Uterus (tissue), 4 donors: ENCODE measurements around the gene TMEM106B. TPM values are rescaled to one million over a fixed set of nuclear protein-coding genes. Genes with fewer than 3 reads are reported as not detected.
A peak's percentile ranks its signal among the peaks of the same experiment; 100 is the strongest.

Experiments
- DNase-seq, 2 donors: peaks; one replicate each; pipeline ENCODE4 v3.0.0-alpha.2; 2019 to 2020
- H3K27ac ChIP-seq, 2 donors: fragments of 200-600 bp; sonication (generic); 1 replicate in 1 of 2; 2 replicates in 1 of 2; pipeline ENCODE4 v1.5.1; 2016 to 2018
- H3K27me3 ChIP-seq, 2 donors: fragments of 200-600 bp; sonication (generic); one replicate each; pipeline ENCODE4 v1.5.1; 2018 to 2019; ENCODE audit warnings: control low read depth in 1 of 2
- H3K36me3 ChIP-seq, 2 donors: fragments of 200-600 bp; sonication (generic); one replicate each; pipeline ENCODE4 v1.5.1; 2019; ENCODE audit warnings: control low read depth in 1 of 2
- H3K4me1 ChIP-seq, 2 donors: fragments of 200-600 bp; sonication (generic); one replicate each; pipeline ENCODE4 v1.5.1; 2018 to 2019; ENCODE audit warnings: control low read depth in 1 of 2
- H3K4me3 ChIP-seq, 2 donors: fragments of 200-600 bp; sonication (generic); 1 replicate in 1 of 2; 2 replicates in 1 of 2; pipeline ENCODE4 v1.5.1; 2018 to 2019; ENCODE audit warnings: mild to moderate bottlenecking in 1 of 2
- H3K9me3 ChIP-seq, 2 donors: fragments of 200-600 bp; sonication (generic); one replicate each; pipeline ENCODE4 v1.5.1; 2019; ENCODE audit warnings: control low read depth in 1 of 2
- POLR2A ChIP-seq, 2 donors: fragments of 450-650 bp; IDR thresholded peaks; one replicate each; pipeline ENCODE4 v1.6.1; 2016; ENCODE audit warnings: antibody characterized with exemption in 2 of 2, mild to moderate bottlenecking in 1 of 2, moderate library complexity in 1 of 2
- intact Hi-C: fragments of 100-400 bp; cut with DNase I; formaldehyde crosslinking; loops from one replicate; pipeline ENCODE4 v1.15.1; 2023; ENCODE audit warnings: low total_unique reads
- total RNA-seq, 4 donors: library from RNA; depleted of rRNA in 3 of 4; stranded (reverse); fragments of >200 nt in 3 of 4; gene quantifications; one replicate each; pipeline versions ENCODE4 v1.1.0 to v1.2.4, GENCODE V29; 2014 to 2023
- TF ChIP-seq, protein P1 (sequence below), 4 experiments: fragments of 200-600 bp in 2 of 4; fragments of 450-650 bp in 2 of 4; sonication (generic) in 2 of 4; IDR thresholded peaks; one replicate each; pipeline ENCODE4 v1.5.1; 2016 to 2019; ENCODE audit warnings: antibody characterized with exemption in 4 of 4, mild to moderate bottlenecking in 2 of 4, moderate library complexity in 1 of 4
- donor health status: DM: yes; HTN: yes; CAD: no.

The TMEM106B gene
- total RNA-seq, 4 donors from 2014 or later = 65.4 to 215 (median 76.0) TPM

DNA sequence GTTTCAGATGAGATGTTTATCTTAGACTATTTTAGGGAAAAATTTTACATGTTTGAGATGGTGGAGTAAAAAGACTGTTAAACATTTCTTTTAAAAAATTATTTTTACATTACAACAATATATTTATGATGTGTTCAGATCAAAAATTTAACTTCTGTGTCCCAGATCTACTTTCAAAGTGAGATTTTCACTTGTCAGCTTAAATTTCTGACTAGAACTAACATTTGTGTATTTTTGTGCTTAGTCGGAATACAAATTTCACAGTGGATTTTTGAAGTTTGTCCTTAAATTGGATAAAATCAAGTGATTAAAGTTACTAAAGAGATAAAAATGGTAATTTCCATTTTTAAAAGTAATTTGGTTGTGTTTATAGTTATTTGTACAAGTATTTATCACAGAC lies 24.9 kb downstream of the TMEM106B start:
- H3K36me3 ChIP-seq = no peaks in the 10 kb centered on the region
- no peak for DNase-seq

DNA sequence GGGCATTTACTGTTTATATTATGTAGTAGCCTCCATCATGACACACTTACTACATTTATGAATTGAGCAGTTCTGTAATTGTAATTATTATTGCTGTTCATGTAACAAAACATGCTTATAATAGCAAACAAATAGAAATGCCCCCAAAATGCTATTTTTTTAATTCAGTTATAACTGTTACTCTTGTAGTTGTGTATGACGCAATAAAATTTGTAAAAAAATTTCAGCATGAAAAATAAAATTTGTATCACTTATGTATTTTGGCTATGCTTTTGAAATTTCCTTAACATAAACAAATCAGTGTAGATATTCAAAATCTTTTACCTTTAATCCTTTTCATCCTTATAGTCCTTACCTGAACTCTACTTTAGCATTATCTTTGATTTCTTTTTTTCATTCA lies 25.9 kb downstream of the TMEM106B start:
- no peak overlapping the region for H3K4me3 ChIP-seq
- no peaks in the 10 kb centered on the region for H3K36me3 ChIP-seq
- no peaks in the 10 kb centered on the region for H3K27me3 ChIP-seq
- no peak overlapping the region for H3K27ac ChIP-seq
- H3K4me1 ChIP-seq = no peaks in the 10 kb centered on the region
- intact Hi-C loops = no loop called here
- H3K9me3 ChIP-seq = no peaks in the 10 kb centered on the region
- DNase-seq = no peak
- TF ChIP-seq, protein P1, sequence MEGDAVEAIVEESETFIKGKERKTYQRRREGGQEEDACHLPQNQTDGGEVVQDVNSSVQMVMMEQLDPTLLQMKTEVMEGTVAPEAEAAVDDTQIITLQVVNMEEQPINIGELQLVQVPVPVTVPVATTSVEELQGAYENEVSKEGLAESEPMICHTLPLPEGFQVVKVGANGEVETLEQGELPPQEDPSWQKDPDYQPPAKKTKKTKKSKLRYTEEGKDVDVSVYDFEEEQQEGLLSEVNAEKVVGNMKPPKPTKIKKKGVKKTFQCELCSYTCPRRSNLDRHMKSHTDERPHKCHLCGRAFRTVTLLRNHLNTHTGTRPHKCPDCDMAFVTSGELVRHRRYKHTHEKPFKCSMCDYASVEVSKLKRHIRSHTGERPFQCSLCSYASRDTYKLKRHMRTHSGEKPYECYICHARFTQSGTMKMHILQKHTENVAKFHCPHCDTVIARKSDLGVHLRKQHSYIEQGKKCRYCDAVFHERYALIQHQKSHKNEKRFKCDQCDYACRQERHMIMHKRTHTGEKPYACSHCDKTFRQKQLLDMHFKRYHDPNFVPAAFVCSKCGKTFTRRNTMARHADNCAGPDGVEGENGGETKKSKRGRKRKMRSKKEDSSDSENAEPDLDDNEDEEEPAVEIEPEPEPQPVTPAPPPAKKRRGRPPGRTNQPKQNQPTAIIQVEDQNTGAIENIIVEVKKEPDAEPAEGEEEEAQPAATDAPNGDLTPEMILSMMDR (IDR thresholded peaks at IDR 0.05) = no peak
- TF ChIP-seq POLR2A (IDR thresholded peaks at IDR 0.05) = no peak

More for the DNA sequence above, 24.9 kb downstream of the TMEM106B start:
- Histone ChIP-seq H3K4me1 (no peaks in the 10 kb centered on the region), H3K9me3 (no peaks in the 10 kb centered on the region), H3K27ac (no peak overlapping the region), H3K4me3 (no peak overlapping the region), H3K27me3 (no peaks in the 10 kb centered on the region)
- intact Hi-C loops = no loop called here
- no peak for TF ChIP-seq POLR2A (IDR thresholded peaks at IDR 0.05)
- TF ChIP-seq, protein P1 (IDR thresholded peaks at IDR 0.05) = no peak

DNA sequence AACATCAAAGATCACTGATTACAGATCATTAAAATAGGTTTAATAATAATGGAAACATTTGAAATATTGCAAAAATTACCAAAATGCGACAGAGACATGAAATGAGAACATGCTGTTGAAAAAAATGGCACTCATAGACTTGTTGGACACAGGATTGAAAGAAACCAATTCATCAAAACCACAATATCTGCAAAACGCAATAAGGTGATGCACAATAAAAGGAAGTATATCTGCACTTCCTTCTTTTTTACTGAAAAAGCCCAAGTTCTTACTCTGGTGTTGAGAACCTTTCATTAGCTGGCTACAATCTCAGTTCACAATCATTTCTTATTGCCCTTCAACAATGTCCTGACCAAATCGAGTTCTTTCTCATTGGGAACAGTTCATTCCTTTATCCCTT lies 28.7 kb downstream of the TMEM106B start:
- Histone ChIP-seq H3K27me3 (no peaks in the 10 kb centered on the region), H3K4me3 (no peak overlapping the region), H3K36me3 (no peaks in the 10 kb centered on the region), H3K27ac (no peak overlapping the region), H3K9me3 (no peaks in the 10 kb centered on the region), H3K4me1 (no peaks in the 10 kb centered on the region)
- intact Hi-C loops = no loop called here
- DNase-seq = no peak
- no peak for TF ChIP-seq POLR2A (IDR thresholded peaks at IDR 0.05)
- TF ChIP-seq, protein P1 (IDR thresholded peaks at IDR 0.05) = no peak

DNA sequence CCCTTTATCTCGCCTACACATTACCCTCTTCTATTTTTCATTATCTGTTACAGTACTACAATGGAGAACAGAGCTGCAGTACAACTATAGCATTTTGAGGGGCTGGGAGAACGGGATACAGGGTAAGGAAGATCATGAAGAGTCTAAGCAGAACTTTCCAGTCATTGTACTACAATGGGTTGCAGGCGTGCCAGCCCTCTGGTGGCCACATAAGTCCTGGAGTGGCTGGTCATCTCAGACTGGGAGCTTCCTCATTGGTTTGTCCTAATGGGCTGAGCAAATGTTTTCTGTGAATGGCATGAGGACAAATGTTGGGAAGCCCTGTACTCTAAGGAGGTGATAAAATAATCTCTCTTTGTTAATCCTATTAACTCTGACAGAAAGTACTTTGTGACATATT lies 33.0 kb downstream of the TMEM106B start:
- Histone ChIP-seq H3K9me3 (no peaks in the 10 kb centered on the region), H3K27me3 (no peaks in the 10 kb centered on the region), H3K4me1 (no peaks in the 10 kb centered on the region), H3K27ac (no peak overlapping the region), H3K4me3 (no peak overlapping the region), H3K36me3 (no peaks in the 10 kb centered on the region)
- DNase-seq = no peak
- no peak for TF ChIP-seq POLR2A (IDR thresholded peaks at IDR 0.05)
- TF ChIP-seq, protein P1 (IDR thresholded peaks at IDR 0.05) = peak in 1 of 4 experiments; percentile 12
- intact Hi-C loops = no loop called here

DNA sequence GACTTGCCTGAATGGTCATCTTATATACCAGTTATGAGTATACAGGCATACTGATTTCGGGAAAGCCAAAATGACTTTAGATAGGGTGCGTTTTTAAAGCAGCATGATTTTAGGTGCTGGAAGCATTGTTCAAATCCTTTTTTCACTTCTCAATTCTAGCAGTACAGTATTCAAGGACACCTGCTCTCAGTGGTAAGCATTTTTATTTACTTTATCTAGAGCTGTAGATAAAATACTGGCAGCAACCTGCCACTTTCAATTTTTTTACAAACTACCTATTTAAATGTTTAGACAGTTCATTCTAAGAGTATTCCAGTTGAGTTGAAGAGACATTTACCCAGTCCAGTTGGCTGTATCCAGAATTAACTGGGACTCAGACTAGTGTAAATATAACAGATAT lies 33.6 kb downstream of the TMEM106B start:
- no peak for DNase-seq
- no peaks in the 10 kb centered on the region for H3K4me1 ChIP-seq
- H3K36me3 ChIP-seq = no peaks in the 10 kb centered on the region
- H3K27me3 ChIP-seq = no peaks in the 10 kb centered on the region
- no peak overlapping the region for H3K27ac ChIP-seq
- TF ChIP-seq, protein P1 (IDR thresholded peaks at IDR 0.05) = no peak
- no peak for TF ChIP-seq POLR2A (IDR thresholded peaks at IDR 0.05)
- no peak overlapping the region for H3K4me3 ChIP-seq
- no peaks in the 10 kb centered on the region for H3K9me3 ChIP-seq
- intact Hi-C loops = no loop called here
